Peyer's patch (tissue), 4 donors: Measurements from ENCODE around the gene ZC3H4.

Experiments used
- POLR2A ChIP-seq, 2 donors: fragments of 450-650 bp; IDR thresholded peaks; one replicate each; pipeline ENCODE4 v1.5.1; 2017; ENCODE audit warnings: antibody characterized with exemption in 2 of 2, mild to moderate bottlenecking in 2 of 2, moderate library complexity in 2 of 2
- TF ChIP-seq, protein P1 (sequence below), 6 experiments: fragments of 450-650 bp in 4 of 6; fragments of 200-600 bp in 2 of 6; sonication (generic) in 1 of 6; IDR thresholded peaks; one replicate each; pipeline ENCODE4 v1.5.1; 2017 to 2019; ENCODE audit warnings: antibody characterized with exemption in 6 of 6, mild to moderate bottlenecking in 3 of 6, moderate library complexity in 1 of 6

DNA sequence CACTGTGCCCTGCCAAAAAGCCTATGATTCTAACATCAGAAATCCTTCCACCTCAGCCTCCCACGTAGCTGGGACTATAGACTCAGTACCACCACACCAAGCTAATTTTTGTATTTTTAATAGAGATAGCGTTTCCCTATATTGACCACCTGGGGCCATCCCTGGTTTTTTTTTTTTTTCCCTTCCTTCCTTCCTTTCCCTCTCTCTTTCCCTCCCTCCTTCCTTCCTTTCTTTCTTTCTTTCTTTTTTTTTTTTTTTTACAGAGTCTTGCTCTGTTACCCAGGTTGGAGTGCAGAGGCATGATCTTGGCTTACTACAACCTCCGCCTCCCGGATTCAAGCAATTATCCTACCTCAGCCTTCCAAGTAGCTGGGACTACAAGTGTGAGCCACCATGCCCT is 16.0 kb upstream of the ZC3H4 start:
- TF ChIP-seq, protein P1, sequence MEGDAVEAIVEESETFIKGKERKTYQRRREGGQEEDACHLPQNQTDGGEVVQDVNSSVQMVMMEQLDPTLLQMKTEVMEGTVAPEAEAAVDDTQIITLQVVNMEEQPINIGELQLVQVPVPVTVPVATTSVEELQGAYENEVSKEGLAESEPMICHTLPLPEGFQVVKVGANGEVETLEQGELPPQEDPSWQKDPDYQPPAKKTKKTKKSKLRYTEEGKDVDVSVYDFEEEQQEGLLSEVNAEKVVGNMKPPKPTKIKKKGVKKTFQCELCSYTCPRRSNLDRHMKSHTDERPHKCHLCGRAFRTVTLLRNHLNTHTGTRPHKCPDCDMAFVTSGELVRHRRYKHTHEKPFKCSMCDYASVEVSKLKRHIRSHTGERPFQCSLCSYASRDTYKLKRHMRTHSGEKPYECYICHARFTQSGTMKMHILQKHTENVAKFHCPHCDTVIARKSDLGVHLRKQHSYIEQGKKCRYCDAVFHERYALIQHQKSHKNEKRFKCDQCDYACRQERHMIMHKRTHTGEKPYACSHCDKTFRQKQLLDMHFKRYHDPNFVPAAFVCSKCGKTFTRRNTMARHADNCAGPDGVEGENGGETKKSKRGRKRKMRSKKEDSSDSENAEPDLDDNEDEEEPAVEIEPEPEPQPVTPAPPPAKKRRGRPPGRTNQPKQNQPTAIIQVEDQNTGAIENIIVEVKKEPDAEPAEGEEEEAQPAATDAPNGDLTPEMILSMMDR (IDR thresholded peaks at IDR 0.05), result no peak
- no peak for TF ChIP-seq POLR2A (IDR thresholded peaks at IDR 0.05)
